ENCODE results near the gene VAV2. TPM values are rescaled to one million over a fixed set of nuclear protein-coding genes. Genes with fewer than 3 reads are reported as not detected.

VAV2 gene
- polyA plus RNA-seq, 1 of the 3 experiments (the other 2 are of a cell fraction): 14.9 TPM

- H3K4me1 ChIP-seq (ENCODE audit: control insufficient read depth in 1 of 2, insufficient read depth in 2 of 2, low read depth in 1 of 2, low read length in 1 of 2): peaks cover 0 to 8% of the 10 kb centered on the region in 2 experiments; a peak in 1 of 4 replicates
- H3K4me2 ChIP-seq: no peak overlapping the region
- no peaks in the 10 kb centered on the region for H3K9me2 ChIP-seq
- 92% methylated on average over 4 of the region's 5 CpGs for WGBS (ENCODE audit: low lambda C conversion rate)
- H3K4me3 ChIP-seq (ENCODE audit: low read depth in 2 of 2, low read length in 1 of 2): no peak overlapping the region
- POLR2A ChIA-PET: no interaction called here
- peaks cover 7% of the 10 kb centered on the region; the same call in 1 of the 2 replicates for H4K20me1 ChIP-seq (ENCODE audit: insufficient read depth)
- DNase-seq: no peak
- no peak overlapping the region for H3K9ac ChIP-seq
- TF ChIP-seq POLR2AphosphoS5 (IDR thresholded peaks at IDR 0.05; ENCODE audit: low read depth, low read length) (no peak), SIN3A (IDR thresholded peaks at IDR 0.05; ENCODE audit: borderline replicate concordance, low read depth, low read length) (no peak), RAD21 (IDR thresholded peaks at IDR 0.05; ENCODE audit: low read length) (no peak), MXI1 (IDR thresholded peaks at IDR 0.05; ENCODE audit: low read depth, low read length) (no peak), EP300 (IDR thresholded peaks at IDR 0.05; ENCODE audit: borderline replicate concordance in 1 of 2, low read depth in 1 of 2, low read length in 1 of 2) (no peak), TCF12 (IDR thresholded peaks at IDR 0.05) (no peak), GABPA (IDR thresholded peaks at IDR 0.05; ENCODE audit: low read depth) (no peak), CTCF (IDR thresholded peaks at IDR 0.05) (no peak), YY1 (IDR thresholded peaks at IDR 0.05; ENCODE audit: low read depth) (no peak), TAF1 (IDR thresholded peaks at IDR 0.05; ENCODE audit: borderline replicate concordance, low read depth, low read length) (no peak), FOSL2 (IDR thresholded peaks at IDR 0.05; ENCODE audit: borderline replicate concordance, low read depth) (no peak), FOXJ3 (CRISPR knock-in tag; IDR thresholded peaks at IDR 0.05) (no peak), NFIC (IDR thresholded peaks at IDR 0.05; ENCODE audit: borderline replicate concordance) (no peak), SMC3 (IDR thresholded peaks at IDR 0.05; ENCODE audit: low read depth, low read length) (no peak), MEF2A (IDR thresholded peaks at IDR 0.05; ENCODE audit: borderline replicate concordance, low read depth) (no peak), TEAD4 (IDR thresholded peaks at IDR 0.05; ENCODE audit: borderline replicate concordance, insufficient read depth) (no peak), RFX5 (IDR thresholded peaks at IDR 0.05; ENCODE audit: low read length) (no peak), EZH2phosphoT487 (IDR thresholded peaks at IDR 0.05; ENCODE audit: borderline replicate concordance, low read depth) (no peak), USF1 (IDR thresholded peaks at IDR 0.05; ENCODE audit: borderline replicate concordance, low read depth) (no peak)
- H3K27ac ChIP-seq (ENCODE audit: low read depth in 2 of 2, low read length in 1 of 2): no peak overlapping the region
- CTCF ChIA-PET: interaction anchor here (1.2 to 5.7 kb wide), 3 partner anchors 27 to 174 kb away, joined by 3 to 22 read pairs (median 7); no protein-coding TSS in a partner anchor
- H3K9me3 ChIP-seq: no peaks in the 10 kb centered on the region
- H3K79me2 ChIP-seq (ENCODE audit: insufficient read depth): peaks cover 11% of the 10 kb centered on the region; the same call in 1 of the 2 replicates
- H3F3A ChIP-seq (replicated peaks; ENCODE audit: insufficient read depth): no peaks in the 10 kb centered on the region
- H3K27me3 ChIP-seq (ENCODE audit: insufficient read depth): no peaks in the 10 kb centered on the region
- H2AFZ ChIP-seq (ENCODE audit: low read depth): no peak overlapping the region
- H3K36me3 ChIP-seq (replicated peaks in 1 of 2; ENCODE audit: control insufficient read depth in 1 of 2, insufficient read depth in 2 of 2, low read length in 1 of 2): peaks cover 0 to 5% of the 10 kb centered on the region in 2 experiments
These were observed 172.2 kb downstream of the VAV2 start for GRCh38 chr9:133819923-133820322.

All from SK-N-SH (cell line).